RWPE2 (cell line): ENCODE measurements around the gene POLR2C.

Experiments used
- ATAC-seq: fragments of 200-7000 bp; cut with Tn5 transposase; 3 replicates; pipeline ENCODE4 v1.9.1; 2021; ENCODE audit warnings: low read depth
- DNase-seq: peaks from one replicate; pipeline ENCODE4 v3.0.0-alpha.2; 2020; ENCODE audit warnings: low spot score
- H3K27ac ChIP-seq: fragments of 450-650 bp; 2 replicates; pipeline ENCODE4 v1.5.1; 2017; ENCODE audit warnings: mild to moderate bottlenecking; ENCODE audit not compliant: poor library complexity, severe bottlenecking
- H3K27me3 ChIP-seq: fragments of 250-450 bp; sonication (Bioruptor Pico); 2 replicates; pipeline ENCODE4 v1.5.1; 2021; ENCODE audit warnings: mild to moderate bottlenecking, moderate library complexity; ENCODE audit not compliant: insufficient read depth, poor library complexity, severe bottlenecking
- H3K36me3 ChIP-seq: fragments of 250-450 bp; sonication (Bioruptor Pico); 2 replicates; pipeline ENCODE4 v1.5.1; 2020; ENCODE audit warnings: low read depth, mild to moderate bottlenecking, moderate library complexity
- H3K4me1 ChIP-seq: fragments of 250-450 bp; sonication (Bioruptor Pico); 2 replicates; pipeline ENCODE4 v1.5.1; 2021; ENCODE audit warnings: mild to moderate bottlenecking, moderate library complexity; ENCODE audit not compliant: insufficient read depth, poor library complexity, severe bottlenecking
- H3K4me3 ChIP-seq: fragments of 250-450 bp; sonication (Bioruptor Pico); 2 replicates; pipeline ENCODE4 v1.5.1; 2021; ENCODE audit warnings: mild to moderate bottlenecking, moderate library complexity; ENCODE audit not compliant: severe bottlenecking
- H3K9me3 ChIP-seq: fragments of 250-450 bp; sonication (Bioruptor Pico); 2 replicates; pipeline ENCODE4 v1.5.1; 2021; ENCODE audit warnings: mild to moderate bottlenecking, moderate library complexity; ENCODE audit not compliant: severe bottlenecking
- CTCF ChIP-seq: fragments of 450-650 bp; IDR thresholded peaks from one replicate; pipeline ENCODE4 v1.5.1; 2017; ENCODE audit warnings: mild to moderate bottlenecking, moderate library complexity; ENCODE audit not compliant: poor library complexity, severe bottlenecking

The POLR2C gene

GRCh38 chr16:57462209-57462977, at the start of gene POLR2C:
Gene POLR2C (plus strand): TSS chr16:57462679. CDS start chr16:57462725, 46 bp downstream.
- Histone ChIP-seq H3K27me3 (no peaks in the 10 kb centered on the region), H3K27ac (peak within 1 kb of the TSS; percentile 18), H3K36me3 (peaks cover 62% of the 10 kb centered on the region), H3K9me3 (no peaks in the 10 kb centered on the region), H3K4me1 (no peaks in the 10 kb centered on the region), H3K4me3 (peak within 1 kb of the TSS; percentile 49)
- ATAC-seq (peak; percentile 90), DNase-seq (peak; percentile 86)
- peak; percentile 96 for TF ChIP-seq CTCF

- no peak for ATAC-seq
- H3K4me3 ChIP-seq, result no peak overlapping the region
- no peaks in the 10 kb centered on the region for H3K9me3 ChIP-seq
- H3K4me1 ChIP-seq, result peaks cover 10% of the 10 kb centered on the region
- DNase-seq, result no peak
- no peaks in the 10 kb centered on the region for H3K36me3 ChIP-seq
- no peak overlapping the region for H3K27ac ChIP-seq
- TF ChIP-seq CTCF, result no peak
- no peaks in the 10 kb centered on the region for H3K27me3 ChIP-seq
These were observed 49.2 kb upstream of the POLR2C start for GRCh38 chr16:57413301-57413730.

GRCh38 chr16:57413733-57414132, 48.7 kb upstream of the POLR2C start:
- no peak for TF ChIP-seq CTCF
- Histone ChIP-seq H3K36me3 (no peaks in the 10 kb centered on the region), H3K4me1 (peaks cover 14% of the 10 kb centered on the region), H3K9me3 (no peaks in the 10 kb centered on the region), H3K27ac (no peak overlapping the region), H3K27me3 (no peaks in the 10 kb centered on the region), H3K4me3 (no peak overlapping the region)
- ATAC-seq (no peak), DNase-seq (no peak)

GRCh38 chr16:57416084-57416483, 46.4 kb upstream of the POLR2C start:
- Histone ChIP-seq H3K27me3 (no peaks in the 10 kb centered on the region), H3K36me3 (no peaks in the 10 kb centered on the region), H3K27ac (no peak overlapping the region), H3K4me3 (no peak overlapping the region), H3K4me1 (peaks cover 9% of the 10 kb centered on the region), H3K9me3 (no peaks in the 10 kb centered on the region)
- no peak for TF ChIP-seq CTCF
- DNase-seq, result no peak
- ATAC-seq, result no peak

- Histone ChIP-seq H3K9me3 (no peaks in the 10 kb centered on the region), H3K27me3 (no peaks in the 10 kb centered on the region), H3K36me3 (no peaks in the 10 kb centered on the region), H3K27ac (no peak overlapping the region), H3K4me3 (no peak overlapping the region), H3K4me1 (peaks cover 9% of the 10 kb centered on the region)
- ATAC-seq (no peak), DNase-seq (no peak)
- TF ChIP-seq CTCF, result no peak
These were observed 43.0 kb upstream of the POLR2C start for GRCh38 chr16:57419506-57419905.
